Measurements from ENCODE around the gene MT1E. TPM values are rescaled to one million over a fixed set of nuclear protein-coding genes. Genes with fewer than 3 reads are reported as not detected.
"Not testable (repeated sequence)": the region's sequence is repeated elsewhere in the genome, so short reads cannot be mapped to it uniquely, and the experiment has no call there.

Gene MT1E
- total RNA-seq (2014; rRNA removed; shearing (Covaris generic)), result 493 and 525 TPM in 2 replicates

GRCh38 chr16:56625140-56625942 lies at the start of gene MT1E:
TSS of gene MT1E (plus strand) at chr16:56625781. CDS start at chr16:56625852, 71 bp downstream.
- DNase-seq (ENCODE audit: low spot score), result peak; percentile 92

GRCh38 chr16:56576585-56577299 lies 48.8 kb upstream of the MT1E start:
- peak; percentile 88 for DNase-seq (ENCODE audit: low spot score)

GRCh38 chr16:56577300-56577625 lies 48.3 kb upstream of the MT1E start:
- DNase-seq (ENCODE audit: low spot score), result no peak

- DNase-seq (ENCODE audit: low spot score), result no peak
Measured at GRCh38 chr16:56580391-56581048, 45.1 kb upstream of the MT1E start.

GRCh38 chr16:56582911-56583310 lies 42.7 kb upstream of the MT1E start:
- DNase-seq (ENCODE audit: low spot score), result not testable (repeated sequence)

GRCh38 chr16:56583351-56584168 lies 42.0 kb upstream of the MT1E start:
- no peak for DNase-seq (ENCODE audit: low spot score)

GRCh38 chr16:56584276-56584675 lies 41.3 kb upstream of the MT1E start:
- no peak for DNase-seq (ENCODE audit: low spot score)

GRCh38 chr16:56588781-56589140 lies 36.8 kb upstream of the MT1E start:
- no peak for DNase-seq (ENCODE audit: low spot score)

GRCh38 chr16:56589141-56590039 lies 36.2 kb upstream of the MT1E start, which contains the start of gene MT3:
TSS of gene MT3 (plus strand) at chr16:56589528. CDS start at chr16:56589591, 63 bp downstream.
- DNase-seq (ENCODE audit: low spot score), result no peak

GRCh38 chr16:56591377-56592060 lies 34.1 kb upstream of the MT1E start:
- DNase-seq (ENCODE audit: low spot score), result no peak

- DNase-seq (ENCODE audit: low spot score), result no peak
Measured at GRCh38 chr16:56593573-56594291, 31.8 kb upstream of the MT1E start.

- DNase-seq (ENCODE audit: low spot score), result no peak
Measured at GRCh38 chr16:56594292-56594619, 31.3 kb upstream of the MT1E start.

GRCh38 chr16:56600398-56600999 lies 25.1 kb upstream of the MT1E start:
- peak; percentile 68 for DNase-seq (ENCODE audit: low spot score)

- no peak for DNase-seq (ENCODE audit: low spot score)
Measured at GRCh38 chr16:56601325-56601724, 24.3 kb upstream of the MT1E start.

GRCh38 chr16:56603589-56603988 lies 22.0 kb upstream of the MT1E start:
- DNase-seq (ENCODE audit: low spot score), result peak; percentile 69

GRCh38 chr16:56604966-56605365 lies 20.6 kb upstream of the MT1E start:
- DNase-seq (ENCODE audit: low spot score), result no peak

- DNase-seq (ENCODE audit: low spot score), result no peak
Measured at GRCh38 chr16:56605475-56605874, 20.1 kb upstream of the MT1E start.

- no peak for DNase-seq (ENCODE audit: low spot score)
Measured at GRCh38 chr16:56606071-56606475, 19.5 kb upstream of the MT1E start.
